IMR-90 (cell line): ENCODE results near the gene CACNG8. TPM values are rescaled to one million over a fixed set of nuclear protein-coding genes. Genes with fewer than 3 reads are reported as not detected.

ENCODE experiments used
- ATAC-seq: fragments of 200-7000 bp; cut with Tn5 transposase; 2 replicates; pipeline ENCODE4 v1.9.1; 2020; ENCODE audit warnings: low read depth, mild to moderate bottlenecking, moderate library complexity
- BruUV-seq: library from RNA; stranded (reverse); fragments of 400-500 nt; replicated peaks from 2 replicates; lab custom pipeline; 2021; lab: Mats Ljungman, UMichigan
- CTCF ChIA-PET: fragments of 300-600 bp; formaldehyde crosslinking; extraction: SDS; loops from one replicate; lab custom pipeline; 2021; ENCODE audit warnings: antibody characterized with exemption; lab: Yijun Ruan, JAX
- POLR2A ChIA-PET: fragments of 300-600 bp; sonication (Branson Sonifier 250); formaldehyde crosslinking; loops from one replicate; lab custom pipeline; 2022; ENCODE audit warnings: antibody characterized with exemption; ENCODE audit not compliant: unreplicated experiment; lab: Charles Lee
- DNase-seq: peaks from one replicate; pipeline ENCODE4 v3.0.0; 2013
- H2AFZ ChIP-seq: replicated peaks from 2 replicates; pipeline ENCODE3; 2013; ENCODE audit warnings: low read length, mild to moderate bottlenecking; ENCODE audit not compliant: poor library complexity
- H2AK5ac ChIP-seq: 2 replicates; pipeline ENCODE4 v1.6.1; 2013; ENCODE audit warnings: low read depth, low read length, inconsistent platforms
- H2AK9ac ChIP-seq: replicated peaks from 2 replicates; pipeline ENCODE3; 2013; ENCODE audit warnings: mild to moderate bottlenecking, low read depth, low read length, moderate library complexity; ENCODE audit not compliant: poor library complexity
- H2BK120ac ChIP-seq: 2 replicates; pipeline ENCODE4 v1.6.1; 2013; ENCODE audit warnings: low read depth, low read length, inconsistent platforms
- H2BK15ac ChIP-seq: 3 replicates; pipeline ENCODE4 v1.6.1; 2013; ENCODE audit warnings: low read depth, low read length, inconsistent platforms
- H2BK20ac ChIP-seq: 2 replicates; pipeline ENCODE4 v1.6.1; 2013; ENCODE audit warnings: low read depth, mild to moderate bottlenecking, inconsistent platforms, low read length, moderate library complexity
- H2BK5ac ChIP-seq: 2 replicates; pipeline ENCODE4 v1.6.1; 2013; ENCODE audit warnings: mild to moderate bottlenecking, low read depth, low read length, inconsistent platforms; ENCODE audit not compliant: poor library complexity, severe bottlenecking
- H3K14ac ChIP-seq: replicated peaks from 2 replicates; pipeline ENCODE4 v1.6.1; 2013; ENCODE audit warnings: low read depth, low read length, inconsistent platforms
- H3K18ac ChIP-seq: 2 replicates; pipeline ENCODE4 v1.6.1; 2013; ENCODE audit warnings: low read depth, low read length, control low read depth
- H3K23ac ChIP-seq: 2 replicates; pipeline ENCODE4 v1.6.1; 2013; ENCODE audit warnings: low read depth, low read length, inconsistent platforms
- H3K27ac ChIP-seq: 2 replicates; pipeline ENCODE4 v1.5.1; 2013; ENCODE audit warnings: mild to moderate bottlenecking, control low read depth, low read length; ENCODE audit not compliant: insufficient read depth
- H3K27me3 ChIP-seq: 2 replicates; pipeline ENCODE4 v1.6.1; 2013; ENCODE audit warnings: low read length; ENCODE audit not compliant: control insufficient read depth, insufficient read depth
- H3K36me3 ChIP-seq: 2 replicates; pipeline ENCODE4 v1.6.1; 2013; ENCODE audit warnings: low read length, mixed read lengths; ENCODE audit not compliant: control insufficient read depth, insufficient read depth
- H3K4ac ChIP-seq: 2 replicates; pipeline ENCODE4 v1.6.1; 2013; ENCODE audit warnings: low read depth, low read length, inconsistent platforms
- H3K4me1 ChIP-seq: 2 replicates; pipeline ENCODE4 v1.6.1; 2013; ENCODE audit warnings: low read length, mixed read lengths; ENCODE audit not compliant: control insufficient read depth, insufficient read depth
- H3K4me2 ChIP-seq: 2 replicates; pipeline ENCODE4 v1.6.1; 2013; ENCODE audit warnings: low read depth, mild to moderate bottlenecking, control low read depth, low read length, moderate library complexity
- H3K4me3 ChIP-seq: 2 replicates; pipeline ENCODE4 v1.5.1; 2013; ENCODE audit warnings: low read depth, mild to moderate bottlenecking, control low read depth, low read length, moderate library complexity; ENCODE audit not compliant: insufficient read depth
- H3K56ac ChIP-seq: 2 replicates; pipeline ENCODE4 v1.6.1; 2013; ENCODE audit warnings: low read length, inconsistent platforms; ENCODE audit not compliant: insufficient read depth; ENCODE audit errors: extremely low read depth
- H3K79me1 ChIP-seq, 2 experiments: 2 replicates each; pipeline ENCODE4 v1.6.1; 2013; ENCODE audit warnings: low read length in 2 of 2, inconsistent platforms in 1 of 2, low read depth in 1 of 2
- H3K9ac ChIP-seq: 2 replicates; pipeline ENCODE4 v1.6.1; 2013; ENCODE audit warnings: low read depth, low read length, control low read depth
- H3K9me1 ChIP-seq: 2 replicates; pipeline ENCODE4 v1.6.1; 2013; ENCODE audit warnings: low read length, inconsistent platforms; ENCODE audit not compliant: insufficient read depth
- H3K9me3 ChIP-seq: 2 replicates; pipeline ENCODE4 v1.6.1; 2013; ENCODE audit warnings: low read length; ENCODE audit not compliant: control insufficient read depth, insufficient read depth
- H4K20me1 ChIP-seq: 2 replicates; pipeline ENCODE4 v1.6.1; 2013; ENCODE audit warnings: low read length, inconsistent platforms; ENCODE audit not compliant: insufficient read depth
- H4K5ac ChIP-seq: 2 replicates; pipeline ENCODE4 v1.6.1; 2013; ENCODE audit warnings: mild to moderate bottlenecking, low read depth, low read length, control low read depth
- H4K8ac ChIP-seq, 2 experiments: 2 replicates each; pipeline ENCODE4 v1.6.1; 2013; ENCODE audit warnings: low read depth in 2 of 2, low read length in 2 of 2, control low read depth in 1 of 2, inconsistent platforms in 1 of 2
- H4K91ac ChIP-seq: 2 replicates; pipeline ENCODE4 v1.6.1; 2013; ENCODE audit warnings: low read depth, low read length, inconsistent platforms; ENCODE audit not compliant: insufficient read depth
- BHLHE40 ChIP-seq: fragments of 150-350 bp; IDR thresholded peaks from 2 replicates; pipeline ENCODE4 v1.6.1; 2016; ENCODE audit warnings: mild to moderate bottlenecking, low read depth, low read length
- FOS ChIP-seq: fragments of 150-350 bp; IDR thresholded peaks from 2 replicates; pipeline ENCODE4 v1.6.1; 2016; ENCODE audit warnings: low read depth, low read length
- MAFK ChIP-seq: IDR thresholded peaks from 2 replicates; pipeline ENCODE4 v1.6.1; 2012; ENCODE audit warnings: low read depth, low read length, improper control_type of control experiment
- RAD21 ChIP-seq: IDR thresholded peaks from 2 replicates; pipeline ENCODE4 v1.6.1; 2012; ENCODE audit warnings: low read length, improper control_type of control experiment
- RFX5 ChIP-seq: IDR thresholded peaks from 2 replicates; pipeline ENCODE4 v1.8.0; 2012; ENCODE audit warnings: low read depth, mild to moderate bottlenecking, low read length, moderate library complexity
- SMC3 ChIP-seq: fragments of 150-350 bp; IDR thresholded peaks from 2 replicates; pipeline ENCODE4 v1.6.1; 2016; ENCODE audit warnings: low read depth, mild to moderate bottlenecking, antibody characterized with exemption, low read length, moderate library complexity
- WGBS, 2 experiments: methylation state at CpG; one replicate each; pipeline versions ENCODE4 v1.1.5 to v1.1.7; 2013; ENCODE audit warnings: missing lambda C conversion rate in 2 of 2; ENCODE audit not compliant: insufficient read length in 1 of 2; ENCODE audit errors: extremely low coverage in 2 of 2; 5-methylcytosine and 5-hydroxymethylcytosine counted together
- dilution Hi-C: fragments of 300-500 bp; cut with HindIII; formaldehyde crosslinking; loops from one replicate; pipeline ENCODE4 v1.14.3; 2018; ENCODE audit warnings: low sequenced_read_pairs; ENCODE audit not compliant: unreplicated experiment
- in situ Hi-C: fragments of 300-500 bp; cut with MboI; formaldehyde crosslinking; loops from 3 replicates; pipeline ENCODE4 v1.14.3; 2019; ENCODE audit warnings: low sequenced_read_pairs, inconsistent platforms, mixed read lengths
- intact Hi-C: fragments of 100-400 bp; cut with micrococcal nuclease; formaldehyde crosslinking; loops from 2 replicates; pipeline ENCODE4 v1.10.0; 2022
- polyA plus RNA-seq, 3 experiments: library from polyadenylated mRNA; depleted of rRNA; stranded (reverse); fragments of >200 nt; gene quantifications; 2 replicates each; pipeline ENCODE4 v1.2.3, GENCODE V29; 2012; ENCODE audit warnings: low replicate concordance in 1 of 3
- total RNA-seq: library from RNA; depleted of rRNA; stranded (reverse); fragments of >200 nt; gene quantifications from 2 replicates; pipeline ENCODE4 v1.2.3, GENCODE V29; 2012
- TF ChIP-seq, protein P1 (sequence below): fragments of 150-350 bp; IDR thresholded peaks from 2 replicates; pipeline ENCODE4 v1.6.1; 2017; ENCODE audit warnings: mild to moderate bottlenecking, antibody characterized with exemption, low read length, low read depth

Gene CACNG8
- total and polyA plus RNA-seq, 2 of the 4 experiments (the other 2 are of a cell fraction) = 0.15 TPM; not detected in 1

- no peak overlapping the region for H2BK5ac ChIP-seq
- CTCF ChIA-PET = interaction anchor here (0.6 kb wide), 1 partner anchor 1881 kb away, joined by 4 read pairs; no protein-coding TSS in a partner anchor
- in situ Hi-C loops = no loop called here
- no peak overlapping the region for H3K23ac ChIP-seq
- peaks cover 57% of the 10 kb centered on the region for H3K27me3 ChIP-seq
- H2BK120ac ChIP-seq = no peak overlapping the region
- H4K5ac ChIP-seq = no peak overlapping the region
- no peaks in the 10 kb centered on the region for H3K4me1 ChIP-seq
- no peaks in the 10 kb centered on the region for H3K79me1 ChIP-seq
- no peak overlapping the region for H3K9ac ChIP-seq
- dilution Hi-C loops = no loop called here
- no peaks in the 10 kb centered on the region for H4K20me1 ChIP-seq
- no peak overlapping the region for H3K56ac ChIP-seq
- no peak overlapping the region for H4K91ac ChIP-seq
- no peaks in the 10 kb centered on the region for H3K9me1 ChIP-seq
- H2AK5ac ChIP-seq = no peak overlapping the region
- no peak for ATAC-seq
- H3K18ac ChIP-seq = no peak overlapping the region
- H2BK20ac ChIP-seq = no peak overlapping the region
- intact Hi-C loops = no loop called here
- no peak overlapping the region for H2AK9ac ChIP-seq
- no peak overlapping the region for H3K4me3 ChIP-seq
- 0% methylated on average over 9 of the region's 22 CpGs; no CpG with 5 or more reads in 1 of the 2 experiments for WGBS, 2 experiments
- H3K4me2 ChIP-seq = no peak overlapping the region
- no peak overlapping the region for H2AFZ ChIP-seq
- H2BK15ac ChIP-seq = no peak overlapping the region
- H4K8ac ChIP-seq = no peak overlapping the region
- BruUV-seq = no TSS peak
- POLR2A ChIA-PET = no interaction called here
- no peak overlapping the region for H3K14ac ChIP-seq
- H3K36me3 ChIP-seq = no peaks in the 10 kb centered on the region
- no peak for TF ChIP-seq SMC3
- TF ChIP-seq FOS = no peak
- no peak for TF ChIP-seq RFX5
- TF ChIP-seq BHLHE40 = no peak
- no peak for TF ChIP-seq RAD21
- TF ChIP-seq, protein P1, sequence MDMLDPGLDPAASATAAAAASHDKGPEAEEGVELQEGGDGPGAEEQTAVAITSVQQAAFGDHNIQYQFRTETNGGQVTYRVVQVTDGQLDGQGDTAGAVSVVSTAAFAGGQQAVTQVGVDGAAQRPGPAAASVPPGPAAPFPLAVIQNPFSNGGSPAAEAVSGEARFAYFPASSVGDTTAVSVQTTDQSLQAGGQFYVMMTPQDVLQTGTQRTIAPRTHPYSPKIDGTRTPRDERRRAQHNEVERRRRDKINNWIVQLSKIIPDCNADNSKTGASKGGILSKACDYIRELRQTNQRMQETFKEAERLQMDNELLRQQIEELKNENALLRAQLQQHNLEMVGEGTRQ = no peak
- no peak for TF ChIP-seq MAFK
- H3K9me3 ChIP-seq = no peaks in the 10 kb centered on the region; the same call in 1 of the 2 replicates
- H3K27ac ChIP-seq = no peak overlapping the region
- no peak overlapping the region for H3K4ac ChIP-seq
- no peak for DNase-seq
Observed at GRCh38 chr19:53958823-53959757, 3.6 kb upstream of the CACNG8 start.
